ENCODE measurements around the gene TMEM98. TPM values are rescaled to one million over a fixed set of nuclear protein-coding genes. Genes with fewer than 3 reads are reported as not detected.
"Not testable (repeated sequence)": the region's sequence is repeated elsewhere in the genome, so short reads cannot be mapped to it uniquely, and the experiment has no call there.

Gene TMEM98
- total RNA-seq, 2 donors from 2014 or later, result 134 to 137 TPM

DNA sequence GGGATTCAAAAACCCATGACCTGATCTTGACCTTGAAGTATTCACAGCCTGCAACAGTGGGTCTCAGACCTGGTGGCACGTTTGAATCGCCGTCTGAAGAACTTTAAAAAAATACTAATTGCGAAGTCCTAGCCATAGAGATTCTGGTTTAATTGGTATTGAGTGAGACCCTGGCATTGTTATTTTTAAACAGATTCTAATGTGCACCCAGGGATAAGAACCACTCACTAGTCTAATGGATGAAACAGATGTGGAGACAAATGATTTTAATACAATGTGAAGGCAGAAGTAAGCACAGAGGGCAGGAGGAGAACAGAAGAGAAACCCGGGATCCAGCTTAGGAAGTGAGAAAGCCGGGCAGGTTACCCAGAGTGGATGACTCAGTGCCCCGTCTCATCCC is 21.2 kb downstream of the TMEM98 start:
- TF ChIP-seq CTCF (conservative IDR thresholded peaks at IDR 0.05), result no peak
- 87 to 89% methylated on average over 5 to 7 of the region's 7 CpGs for WGBS, 2 experiments (ENCODE audit: insufficient coverage in 1 of 2, insufficient read length in 1 of 2)

DNA sequence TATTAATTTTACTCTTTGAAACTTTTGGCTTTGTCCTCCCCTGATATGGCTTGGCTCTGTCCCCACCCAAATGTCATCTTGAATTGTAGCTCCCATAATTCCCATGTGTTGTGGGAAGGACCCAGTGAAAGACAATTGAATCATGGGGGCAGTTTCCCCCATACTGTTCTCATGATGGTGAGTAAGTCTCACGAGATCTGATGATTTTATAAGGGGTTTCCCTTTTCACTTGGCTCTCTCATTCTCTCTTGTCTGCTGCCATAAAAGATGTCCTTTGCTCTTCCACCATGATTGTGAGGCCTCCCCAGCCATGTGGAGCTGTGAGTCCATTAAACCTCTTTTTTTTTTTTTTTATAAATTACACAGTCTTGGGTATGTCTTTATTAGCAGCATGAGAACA is 24.5 kb downstream of the TMEM98 start:
- H3K27ac ChIP-seq (ENCODE audit: low read depth, low read length); H3K36me3 Mint-ChIP-seq (ENCODE audit: low read depth); H3K4me3 ChIP-seq (ENCODE audit: low read length); H3K36me3 ChIP-seq (ENCODE audit: control insufficient read depth, insufficient read depth, low read length); DNase-seq; H3K4me1 ChIP-seq (ENCODE audit: control insufficient read depth, insufficient read depth, low read length); H3K9ac ChIP-seq (ENCODE audit: extremely low read depth, low read length, poor library complexity, severe bottlenecking); H3K27me3 ChIP-seq (ENCODE audit: control insufficient read depth, insufficient read depth, low read length, poor library complexity, severe bottlenecking); H3K4me3 Mint-ChIP-seq; H3K9me3 Mint-ChIP-seq; H3K9me3 ChIP-seq (ENCODE audit: control insufficient read depth, low read length); H3K27ac Mint-ChIP-seq; H3K4me1 Mint-ChIP-seq: not testable (repeated sequence)
- peaks cover 11% of the 10 kb centered on the region for H3K27me3 Mint-ChIP-seq (ENCODE audit: insufficient read depth)
- 88 to 89% methylated on average over 1 of the region's 1 CpG for WGBS, 2 experiments (ENCODE audit: insufficient coverage in 1 of 2, insufficient read length in 1 of 2)

More for the DNA sequence above, 21.2 kb downstream of the TMEM98 start:
- Mint-ChIP-seq H3K27me3 (ENCODE audit: insufficient read depth) (peaks cover 6% of the 10 kb centered on the region), H3K4me3 (no peak overlapping the region), H3K4me1 (no peaks in the 10 kb centered on the region), H3K36me3 (ENCODE audit: low read depth) (no peaks in the 10 kb centered on the region), H3K27ac (no peak overlapping the region), H3K9me3 (no peaks in the 10 kb centered on the region)
- Histone ChIP-seq H3K9me3 (ENCODE audit: control insufficient read depth, low read length) (no peaks in the 10 kb centered on the region), H3K27me3 (ENCODE audit: control insufficient read depth, insufficient read depth, low read length, poor library complexity, severe bottlenecking) (no peaks in the 10 kb centered on the region), H3K4me3 (ENCODE audit: low read length) (no peak overlapping the region), H3K4me1 (ENCODE audit: control insufficient read depth, insufficient read depth, low read length) (no peaks in the 10 kb centered on the region), H3K27ac (ENCODE audit: low read depth, low read length) (no peak overlapping the region), H3K36me3 (ENCODE audit: control insufficient read depth, insufficient read depth, low read length) (no peaks in the 10 kb centered on the region), H3K9ac (ENCODE audit: extremely low read depth, low read length, poor library complexity, severe bottlenecking) (no peak overlapping the region)
- DNase-seq, result peak; percentile 34

GRCh38 chr17:32953045-32953444 is 25.1 kb downstream of the TMEM98 start:
- Mint-ChIP-seq H3K4me1 (no peaks in the 10 kb centered on the region), H3K4me3 (no peak overlapping the region), H3K27ac (no peak overlapping the region), H3K36me3 (ENCODE audit: low read depth) (no peaks in the 10 kb centered on the region), H3K9me3 (no peaks in the 10 kb centered on the region), H3K27me3 (ENCODE audit: insufficient read depth) (peaks cover 11% of the 10 kb centered on the region)
- TF ChIP-seq CTCF (conservative IDR thresholded peaks at IDR 0.05), result no peak
- Histone ChIP-seq H3K4me1 (ENCODE audit: control insufficient read depth, insufficient read depth, low read length) (no peaks in the 10 kb centered on the region), H3K27ac (ENCODE audit: low read depth, low read length) (no peak overlapping the region), H3K27me3 (ENCODE audit: control insufficient read depth, insufficient read depth, low read length, poor library complexity, severe bottlenecking) (no peaks in the 10 kb centered on the region), H3K4me3 (ENCODE audit: low read length) (no peak overlapping the region), H3K9me3 (ENCODE audit: control insufficient read depth, low read length) (no peaks in the 10 kb centered on the region), H3K36me3 (ENCODE audit: control insufficient read depth, insufficient read depth, low read length) (no peaks in the 10 kb centered on the region), H3K9ac (ENCODE audit: extremely low read depth, low read length, poor library complexity, severe bottlenecking) (no peak overlapping the region)
- DNase-seq, result no peak

GRCh38 chr17:32953857-32954256 is 25.9 kb downstream of the TMEM98 start:
- Mint-ChIP-seq H3K36me3 (ENCODE audit: low read depth) (no peaks in the 10 kb centered on the region), H3K27ac (no peak overlapping the region), H3K27me3 (ENCODE audit: insufficient read depth) (peaks cover 10% of the 10 kb centered on the region), H3K4me3 (no peak overlapping the region), H3K9me3 (no peaks in the 10 kb centered on the region), H3K4me1 (no peaks in the 10 kb centered on the region)
- no peak overlapping the region for H3K27ac ChIP-seq (ENCODE audit: low read depth, low read length)
- H3K4me1 ChIP-seq (ENCODE audit: control insufficient read depth, insufficient read depth, low read length), result no peaks in the 10 kb centered on the region
- no peak for TF ChIP-seq CTCF (conservative IDR thresholded peaks at IDR 0.05)
- no peaks in the 10 kb centered on the region for H3K9me3 ChIP-seq (ENCODE audit: control insufficient read depth, low read length)
- 92 to 93% methylated on average over 1 to 2 of the region's 2 CpGs for WGBS, 2 experiments (ENCODE audit: insufficient coverage in 1 of 2, insufficient read length in 1 of 2)
- no peak for DNase-seq
- H3K27me3 ChIP-seq (ENCODE audit: control insufficient read depth, insufficient read depth, low read length, poor library complexity, severe bottlenecking), result no peaks in the 10 kb centered on the region
- H3K4me3 ChIP-seq (ENCODE audit: low read length), result no peak overlapping the region
- H3K36me3 ChIP-seq (ENCODE audit: control insufficient read depth, insufficient read depth, low read length), result no peaks in the 10 kb centered on the region
- H3K9ac ChIP-seq (ENCODE audit: extremely low read depth, low read length, poor library complexity, severe bottlenecking), result no peak overlapping the region

Measured in endodermal cell (in vitro differentiated cells).